Thymus (tissue), 11 donors: ENCODE measurements around the gene NECAB2. TPM values are rescaled to one million over a fixed set of nuclear protein-coding genes. Genes with fewer than 3 reads are reported as not detected.

ENCODE experiments used
- DNase-seq, 9 donors: peaks; one replicate each; pipeline ENCODE4 v3.0.0-alpha.2; 2013; ENCODE audit warnings: low spot score in 9 of 9, low read depth in 6 of 9, missing footprints in 1 of 9
- H3K27ac ChIP-seq, 2 donors: one replicate each; pipeline ENCODE4 v1.5.1; 2013; ENCODE audit warnings: control low read depth in 1 of 2, low read depth in 1 of 2, low read length in 1 of 2, mild to moderate bottlenecking in 1 of 2, moderate library complexity in 1 of 2
- H3K27me3 ChIP-seq, 2 donors: one replicate each; pipeline ENCODE4 v1.5.1; 2013; ENCODE audit warnings: low read length in 1 of 2; ENCODE audit not compliant: control insufficient read depth in 2 of 2, insufficient read depth in 1 of 2
- H3K36me3 ChIP-seq, 2 donors: one replicate each; pipeline ENCODE4 v1.5.1; 2013; ENCODE audit warnings: low read length in 1 of 2, mild to moderate bottlenecking in 1 of 2, moderate library complexity in 1 of 2; ENCODE audit not compliant: control insufficient read depth in 2 of 2, insufficient read depth in 2 of 2
- H3K4me1 ChIP-seq, 2 donors: one replicate each; pipeline ENCODE4 v1.5.1; 2013; ENCODE audit warnings: low read length in 2 of 2; ENCODE audit not compliant: control insufficient read depth in 2 of 2, insufficient read depth in 2 of 2
- H3K4me3 ChIP-seq, 2 donors: one replicate each; pipeline ENCODE4 v1.5.1; 2013; ENCODE audit warnings: low read length in 2 of 2, control low read depth in 1 of 2, mild to moderate bottlenecking in 1 of 2
- H3K9me3 ChIP-seq, 2 donors: one replicate each; pipeline ENCODE4 v1.5.1; 2013; ENCODE audit warnings: low read length in 1 of 2, mild to moderate bottlenecking in 1 of 2; ENCODE audit not compliant: control insufficient read depth in 2 of 2, insufficient read depth in 1 of 2
- WGBS: extraction: QIAGEN DNeasy Blood & Tissue Kit; methylation state at CpG from one replicate; pipeline ENCODE4 v1.1.7; 2013; 5-methylcytosine and 5-hydroxymethylcytosine counted together
- polyA plus RNA-seq: library from polyadenylated mRNA; stranded (reverse); fragments of 200-250 nt; gene quantifications from one replicate; pipeline ENCODE4 v1.2.3, GENCODE V29; 2013
- total RNA-seq: library from RNA; stranded (reverse); fragments of 120-200 nt; gene quantifications from one replicate; pipeline ENCODE4 v1.2.4, GENCODE V29; 2013
- donor health status: healthy.

NECAB2 gene
- total and polyA plus RNA-seq, 2 donors = 0.19 to 0.75 TPM

- no peak for DNase-seq
- Histone ChIP-seq H3K9me3 (no peaks in the 10 kb centered on the region), H3K4me1 (no peaks in the 10 kb centered on the region), H3K4me3 (no peak overlapping the region), H3K36me3 (no peaks in the 10 kb centered on the region), H3K27me3 (no peaks in the 10 kb centered on the region), H3K27ac (no peak overlapping the region)
- 83% methylated on average over 5 of the region's 5 CpGs for WGBS
Observed at GRCh38 chr16:84005391-84005790, 37.3 kb downstream of the NECAB2 start.

- H3K4me1 ChIP-seq = no peaks in the 10 kb centered on the region
- no peak overlapping the region for H3K4me3 ChIP-seq
- DNase-seq = no peak
- H3K27me3 ChIP-seq = no peaks in the 10 kb centered on the region
- no peaks in the 10 kb centered on the region for H3K36me3 ChIP-seq
- WGBS = 89% methylated on average over 4 of the region's 4 CpGs
- H3K9me3 ChIP-seq = no peaks in the 10 kb centered on the region
- no peak overlapping the region for H3K27ac ChIP-seq
Observed at GRCh38 chr16:84007520-84007919, 39.5 kb downstream of the NECAB2 start.

GRCh38 chr16:84007965-84008364 lies 39.9 kb downstream of the NECAB2 start:
- DNase-seq = no peak
- no peaks in the 10 kb centered on the region for H3K9me3 ChIP-seq
- H3K4me3 ChIP-seq = no peak overlapping the region
- no peak overlapping the region for H3K27ac ChIP-seq
- no peaks in the 10 kb centered on the region for H3K4me1 ChIP-seq
- H3K36me3 ChIP-seq = no peaks in the 10 kb centered on the region
- no peaks in the 10 kb centered on the region for H3K27me3 ChIP-seq
- WGBS = 63% methylated on average over 8 of the region's 8 CpGs

- no peaks in the 10 kb centered on the region for H3K4me1 ChIP-seq
- no peak for DNase-seq
- H3K4me3 ChIP-seq = no peak overlapping the region
- peaks cover 0 to 4% of the 10 kb centered on the region in 2 donors for H3K9me3 ChIP-seq
- no peak overlapping the region for H3K27ac ChIP-seq
- H3K36me3 ChIP-seq = no peaks in the 10 kb centered on the region
- 93% methylated on average over 6 of the region's 6 CpGs for WGBS
- no peaks in the 10 kb centered on the region for H3K27me3 ChIP-seq
Observed at GRCh38 chr16:84009282-84009681, 41.2 kb downstream of the NECAB2 start.

GRCh38 chr16:84013787-84014569 lies 45.9 kb downstream of the NECAB2 start:
- 21% methylated on average over 14 of the region's 14 CpGs for WGBS
- DNase-seq = peak in 6 of 9 donors; percentile 3 to 37 (median 16)
- Histone ChIP-seq H3K4me3 (no peak overlapping the region), H3K9me3 (peaks cover 0 to 5% of the 10 kb centered on the region in 2 donors), H3K27ac (no peak overlapping the region), H3K27me3 (no peaks in the 10 kb centered on the region), H3K36me3 (no peaks in the 10 kb centered on the region), H3K4me1 (no peaks in the 10 kb centered on the region)

- no peak for DNase-seq
- Histone ChIP-seq H3K9me3 (peaks cover 0 to 5% of the 10 kb centered on the region in 2 donors), H3K4me3 (no peak overlapping the region), H3K36me3 (no peaks in the 10 kb centered on the region), H3K27ac (no peak overlapping the region), H3K27me3 (no peaks in the 10 kb centered on the region), H3K4me1 (no peaks in the 10 kb centered on the region)
- 82% methylated on average over 14 of the region's 14 CpGs for WGBS
Observed at GRCh38 chr16:84014570-84015327, 46.7 kb downstream of the NECAB2 start.

- Histone ChIP-seq H3K4me1 (no peaks in the 10 kb centered on the region), H3K4me3 (no peak overlapping the region), H3K27me3 (no peaks in the 10 kb centered on the region), H3K36me3 (no peaks in the 10 kb centered on the region), H3K9me3 (peaks cover 0 to 5% of the 10 kb centered on the region in 2 donors), H3K27ac (no peak overlapping the region)
- no peak for DNase-seq
- 89% methylated on average over 12 of the region's 12 CpGs for WGBS
Observed at GRCh38 chr16:84015399-84015798, 47.4 kb downstream of the NECAB2 start.

- peaks cover 0 to 10% of the 10 kb centered on the region in 2 donors for H3K9me3 ChIP-seq
- no peak overlapping the region for H3K27ac ChIP-seq
- no peak overlapping the region for H3K4me3 ChIP-seq
- H3K36me3 ChIP-seq = no peaks in the 10 kb centered on the region
- no peaks in the 10 kb centered on the region for H3K27me3 ChIP-seq
- 97% methylated on average over 12 of the region's 12 CpGs for WGBS
- DNase-seq = no peak
- H3K4me1 ChIP-seq = no peaks in the 10 kb centered on the region
Observed at GRCh38 chr16:84016477-84016876, 48.4 kb downstream of the NECAB2 start.

- Histone ChIP-seq H3K27ac (no peak overlapping the region), H3K9me3 (peaks cover 0 to 18% of the 10 kb centered on the region in 2 donors), H3K4me3 (no peak overlapping the region), H3K4me1 (no peaks in the 10 kb centered on the region), H3K36me3 (no peaks in the 10 kb centered on the region), H3K27me3 (peaks cover 0 to 2% of the 10 kb centered on the region in 2 donors)
- WGBS = 96% methylated on average over 4 of the region's 4 CpGs
- no peak for DNase-seq
Observed at GRCh38 chr16:84018710-84019109, 50.7 kb downstream of the NECAB2 start.
